Stimulated activated CD4-positive, alpha-beta T cell treated with anti-CD3 and anti-CD28 coated beads, Interleukin-12 subunit alpha, Interleukin-12 subunit beta, amount 100 ng/mL, for 48 hours (primary cell): ENCODE data around the gene GFRA3.
A peak's percentile ranks its signal among the peaks of the same experiment; 100 is the strongest.
"Not testable (repeated sequence)": the region's sequence is repeated elsewhere in the genome, so short reads cannot be mapped to it uniquely, and the experiment has no call there.

Source experiments
- DNase-seq, 3 donors: peaks; one replicate each; pipeline ENCODE4 v3.0.0-alpha.2; 2020; ENCODE audit warnings: low read depth in 2 of 3, low spot score in 1 of 3

The GFRA3 gene

GRCh38 chr5:138247800-138248199, 26.6 kb downstream of the GFRA3 start:
- DNase-seq: not testable (repeated sequence)

DNA sequence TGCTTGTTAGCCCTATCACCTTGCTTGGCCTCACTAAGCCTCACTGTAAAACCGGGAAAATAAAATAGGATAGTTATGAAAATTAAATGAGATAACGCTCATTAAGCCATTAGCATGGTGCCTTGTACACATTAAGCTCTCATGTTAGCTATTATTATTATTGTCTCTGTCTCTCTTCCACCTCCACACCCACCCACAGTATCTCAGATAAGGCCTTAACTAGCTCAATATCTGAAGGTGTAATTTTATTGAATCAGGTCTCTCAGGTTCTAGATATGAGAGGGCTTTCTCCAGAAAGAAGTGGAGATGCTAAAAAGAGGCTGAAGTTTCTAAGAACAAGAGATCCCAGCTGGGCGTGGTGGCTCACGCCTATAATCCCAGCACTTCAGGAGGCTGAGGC, 27.6 kb downstream of the GFRA3 start:
- no peak for DNase-seq

- DNase-seq: no peak
Measured at GRCh38 chr5:138246334-138246733, 28.1 kb downstream of the GFRA3 start.

DNA sequence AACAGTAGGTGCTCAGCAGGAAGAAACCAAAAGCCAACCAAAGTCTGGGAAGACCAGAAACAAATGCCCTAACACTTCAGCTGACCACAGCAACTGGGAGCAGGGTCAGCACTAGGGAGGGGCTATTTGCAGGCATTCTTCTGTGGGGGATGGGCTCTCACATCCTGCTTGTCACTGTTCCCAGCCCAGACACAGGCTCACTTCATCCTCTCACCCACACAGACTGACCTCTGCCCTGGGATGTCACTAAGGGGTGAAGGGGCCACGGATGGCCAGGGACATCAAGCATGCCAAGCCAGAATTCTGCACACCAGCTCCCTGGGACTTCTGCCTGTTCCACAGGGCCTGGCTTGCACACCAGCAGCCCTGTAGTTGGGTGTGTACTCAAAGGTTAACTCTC, 28.7 kb downstream of the GFRA3 start:
- DNase-seq: no peak

DNA sequence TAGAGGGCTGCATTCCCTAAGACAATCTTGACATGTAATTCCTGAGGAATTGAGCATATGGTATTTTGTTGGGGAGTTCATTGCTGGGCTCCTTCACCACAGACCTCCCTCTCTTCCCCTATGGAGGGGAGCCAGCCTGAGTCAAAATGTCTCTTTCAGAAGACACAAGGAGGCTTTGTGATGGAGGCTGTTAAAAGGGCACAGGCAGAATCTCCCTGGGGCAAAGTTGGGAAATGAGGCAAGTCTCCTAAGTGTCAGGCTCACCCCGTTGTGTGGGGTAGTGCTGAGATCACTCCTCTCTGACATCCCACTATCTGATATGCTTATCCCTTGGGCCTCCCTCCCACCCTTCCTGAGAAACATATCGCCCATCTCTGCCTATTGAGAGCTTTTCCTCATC, 30.6 kb downstream of the GFRA3 start:
- no peak for DNase-seq

- no peak for DNase-seq
Measured at GRCh38 chr5:138241688-138242571, 32.5 kb downstream of the GFRA3 start.

DNA sequence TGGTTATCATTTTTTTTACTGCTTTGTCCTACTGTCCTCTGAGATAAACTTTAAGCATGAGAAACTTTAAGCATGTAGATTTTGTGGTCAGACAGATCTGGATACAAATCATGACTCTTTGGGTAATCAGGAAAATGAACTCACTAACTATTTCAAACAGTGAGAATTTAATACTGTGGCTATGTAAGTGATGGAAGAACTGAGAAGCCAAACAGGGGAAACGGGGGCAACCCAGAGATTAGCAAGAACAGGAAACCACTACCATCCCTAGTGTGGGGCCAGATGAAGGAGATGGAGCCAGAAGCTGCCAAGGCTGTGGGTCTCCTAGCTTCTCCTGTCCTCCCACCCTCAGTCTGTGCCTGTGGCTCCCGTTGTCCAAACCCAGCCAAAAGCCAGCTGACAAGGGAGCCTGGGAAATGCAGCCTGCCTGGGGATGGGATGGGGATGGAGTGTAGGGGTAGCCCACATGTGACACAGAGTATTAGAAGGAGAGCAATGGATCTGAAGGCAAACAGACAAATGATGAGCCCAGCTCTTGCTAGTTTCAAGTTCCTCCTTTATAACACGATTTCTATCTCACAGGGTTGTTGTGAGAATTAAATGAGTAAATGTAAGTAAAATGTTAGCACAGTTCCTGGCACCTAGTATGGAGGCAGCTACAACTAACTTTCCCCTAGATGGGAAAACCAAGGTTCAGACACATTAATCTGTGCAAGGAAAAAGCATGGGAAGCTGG, 33.6 kb downstream of the GFRA3 start:
- no peak for DNase-seq

GRCh38 chr5:138238034-138238433, 36.4 kb downstream of the GFRA3 start:
- no peak for DNase-seq

GRCh38 chr5:138234651-138235050, 39.8 kb downstream of the GFRA3 start:
- no peak for DNase-seq

DNA sequence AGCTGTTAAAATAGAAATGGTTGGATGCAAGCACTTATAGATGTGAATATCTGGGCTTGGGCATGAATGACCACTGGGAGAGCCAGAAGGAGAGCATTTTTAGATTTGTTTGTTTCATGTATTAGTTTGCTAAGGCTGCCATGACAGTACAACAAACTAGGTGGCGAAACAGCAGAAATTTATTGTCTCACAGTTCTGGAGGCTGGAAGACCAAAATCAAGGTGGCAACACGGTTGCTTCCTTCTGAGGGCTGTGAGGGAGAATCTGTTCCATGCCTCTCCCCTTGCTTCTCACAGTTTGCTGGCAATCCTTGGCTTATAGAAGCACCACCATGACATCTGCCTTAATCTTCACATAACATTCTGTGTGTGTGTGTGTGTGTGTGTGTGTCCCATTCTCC, 41.1 kb downstream of the GFRA3 start:
- DNase-seq: no peak

- no peak for DNase-seq
Measured at GRCh38 chr5:138230981-138231589, 43.3 kb downstream of the GFRA3 start.

DNA sequence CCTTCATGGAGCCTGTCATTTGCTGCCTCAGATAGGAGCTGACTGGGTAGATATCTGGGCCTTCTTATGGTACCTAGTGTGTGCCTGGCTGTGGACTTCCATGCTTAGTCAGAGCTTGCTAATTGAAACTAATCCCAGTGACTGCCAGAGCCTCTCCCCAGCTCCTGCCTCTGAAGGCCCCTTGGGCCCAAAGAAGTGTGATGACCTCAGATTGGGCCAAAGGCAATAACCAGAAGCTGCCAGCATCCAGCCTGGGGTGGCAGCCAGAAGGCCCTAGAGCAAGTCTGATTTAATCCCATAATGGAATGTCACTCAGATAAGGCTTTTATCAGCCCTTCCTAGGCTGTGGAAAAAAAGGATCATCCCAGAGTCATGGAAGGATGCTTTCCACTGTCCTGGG, 44.2 kb downstream of the GFRA3 start:
- DNase-seq: no peak

GRCh38 chr5:138229387-138229786, 45.0 kb downstream of the GFRA3 start:
- DNase-seq: no peak

DNA sequence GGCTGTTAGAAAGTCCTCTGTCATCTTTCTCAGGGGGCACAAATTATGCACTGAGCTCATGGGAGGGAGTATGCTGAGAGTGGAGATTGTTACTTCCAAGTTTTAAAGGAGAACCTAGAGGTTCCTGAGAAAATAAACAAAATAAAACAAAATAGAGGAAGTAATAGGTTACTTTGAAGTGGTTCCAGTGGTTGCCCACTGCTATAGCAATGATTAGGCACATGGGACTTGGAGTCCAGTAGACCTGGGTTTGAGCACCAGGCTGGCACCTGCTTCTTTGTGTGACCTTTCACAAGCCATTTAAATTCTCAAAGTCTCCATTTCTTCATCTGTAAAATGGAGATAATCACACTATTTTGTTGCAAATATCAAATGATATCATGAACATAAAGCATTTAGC, 47.5 kb downstream of the GFRA3 start:
- no peak for DNase-seq

DNA sequence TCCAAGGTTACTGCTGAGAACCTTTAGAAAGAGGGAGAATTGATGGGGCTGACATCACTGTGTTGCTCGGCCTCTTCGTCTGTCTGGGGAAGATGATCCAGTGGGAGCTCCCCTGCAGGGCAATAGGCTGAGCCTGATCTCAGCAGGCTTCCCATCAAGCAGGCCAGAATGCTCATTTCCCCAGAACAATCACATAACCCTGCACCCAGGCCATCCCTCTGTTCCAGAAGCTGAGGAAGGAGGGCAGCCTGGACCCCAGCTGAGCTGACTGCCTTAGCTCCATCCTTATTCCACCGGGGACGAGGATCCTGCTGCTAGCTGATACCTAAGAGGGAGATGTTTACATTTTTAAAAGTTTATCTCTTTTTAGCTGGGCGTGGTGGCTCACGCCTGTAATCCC, 49.7 kb downstream of the GFRA3 start:
- no peak for DNase-seq

DNA sequence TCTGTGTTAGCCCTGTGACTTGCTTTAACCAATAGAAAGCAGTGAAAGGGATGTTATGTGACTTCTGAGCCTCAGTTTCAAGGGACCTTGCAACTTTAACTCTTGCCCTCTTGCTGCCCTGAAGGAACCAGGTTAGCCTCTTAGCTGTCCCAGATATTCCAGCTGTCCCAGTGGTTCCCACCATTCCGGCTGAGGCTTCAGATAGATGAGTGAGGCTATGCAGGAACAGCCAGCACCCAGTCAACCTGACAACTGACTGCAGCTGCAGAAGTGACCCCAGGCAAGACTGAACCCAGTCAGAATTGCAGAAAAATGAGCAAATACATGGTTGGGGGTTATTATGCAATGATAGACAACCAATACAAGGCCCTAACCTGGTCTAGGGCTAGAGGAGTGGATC, 50.9 kb downstream of the GFRA3 start:
- DNase-seq: no peak

- DNase-seq: no peak
Measured at GRCh38 chr5:138216799-138217198, 57.6 kb downstream of the GFRA3 start.

GRCh38 chr5:138213161-138214029, 61.0 kb downstream of the GFRA3 start, which contains the start of gene CDC23:
Gene CDC23, minus strand, starts transcription at chr5:138213323. Its CDS starts 11 bp downstream, at chr5:138213312.
- peak; percentile 81 to 92 (median 85) for DNase-seq

DNA sequence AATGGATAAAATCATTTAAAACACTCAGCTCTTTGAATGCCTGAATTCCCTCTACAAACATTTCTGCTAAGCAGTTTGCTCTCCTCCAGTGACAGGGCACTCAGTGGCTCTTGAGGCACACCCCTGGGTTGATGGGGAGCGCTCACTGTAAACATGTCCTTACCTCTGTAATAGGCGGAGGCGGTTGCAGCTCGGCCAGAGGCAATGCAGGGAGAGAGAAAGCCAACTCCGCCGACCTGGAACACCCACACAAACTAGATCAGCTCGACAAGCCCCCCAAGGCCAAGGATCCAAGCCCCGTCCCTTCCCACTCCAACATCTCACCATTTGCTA, 61.6 kb downstream of the GFRA3 start:
- peak in 2 of 3 donors; percentile 3 to 5 for DNase-seq

DNA sequence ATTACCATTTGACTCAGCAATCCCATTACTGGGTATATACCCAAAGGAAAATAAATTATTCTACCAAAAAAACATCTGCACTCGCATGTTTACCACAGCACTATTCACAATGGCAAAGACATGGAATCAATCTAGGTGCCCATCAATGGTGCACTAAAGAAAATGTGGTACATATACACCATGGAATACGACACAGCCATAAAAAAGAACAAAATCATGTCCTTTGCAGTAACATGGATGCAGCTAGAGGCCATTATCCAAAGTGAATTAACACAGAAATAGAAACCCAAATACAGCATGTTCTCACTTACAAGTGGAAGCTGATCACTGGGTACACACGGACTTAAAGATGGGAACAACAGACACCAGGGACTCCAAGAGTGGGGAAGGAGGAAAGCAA, 63.4 kb downstream of the GFRA3 start:
- no peak for DNase-seq
